Measurements from ENCODE around the gene INVS. TPM values are rescaled to one million over a fixed set of nuclear protein-coding genes. Genes with fewer than 3 reads are reported as not detected.

INVS gene
- 8.1 and 11.4 TPM in 2 replicates for polyA plus RNA-seq (2012; rRNA removed)
- polyA plus RNA-seq (2012; cell fraction: cytosol; rRNA removed) = 6.8 and 8.9 TPM in 2 replicates
- polyA plus RNA-seq (2012; cell fraction: nucleus; rRNA removed) = 13.4 and 24.4 TPM in 2 replicates

DNA sequence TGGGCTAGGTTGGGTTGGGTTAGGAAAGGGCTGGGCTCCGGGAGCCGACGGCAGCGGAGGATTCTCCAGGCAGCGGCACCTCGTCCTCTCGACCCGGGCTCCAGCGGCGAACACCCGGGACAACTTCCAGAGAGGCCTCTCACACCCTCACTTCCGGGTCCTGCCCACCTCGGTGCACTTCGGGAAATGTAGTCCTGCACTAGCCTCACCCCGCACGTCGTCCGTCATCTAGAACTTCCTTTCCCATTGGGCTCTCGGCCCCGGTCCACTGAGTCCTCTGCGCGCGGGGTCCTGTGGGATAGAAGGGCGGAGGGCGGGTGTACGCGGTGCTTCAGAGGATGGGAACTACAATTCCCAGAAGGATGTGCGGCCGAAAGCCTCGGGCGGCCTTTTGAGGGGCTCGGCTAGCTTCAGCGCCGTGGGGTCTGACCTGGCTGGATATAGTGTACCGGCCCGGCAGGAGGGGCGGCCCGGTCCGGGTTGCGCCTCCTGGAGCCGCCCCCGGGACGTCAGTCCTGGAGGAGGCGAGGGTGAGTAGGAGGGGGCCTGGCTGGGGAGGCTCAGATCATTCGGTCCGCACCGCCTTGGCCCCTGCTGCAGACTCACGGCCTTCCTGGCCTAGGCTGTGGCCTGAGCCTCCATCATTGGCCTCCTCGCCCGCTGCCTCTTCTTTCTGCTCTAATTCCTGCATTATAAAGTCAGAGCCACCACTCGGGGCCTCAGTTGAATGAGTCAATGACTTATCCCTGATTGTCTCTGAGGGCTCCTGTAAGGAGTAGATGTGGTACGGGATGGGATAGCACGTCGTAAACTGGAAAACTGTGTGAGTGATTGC lies at the start of gene INVS, which contains the start of gene ERP44:
TSS of gene INVS (plus strand) at position 357 of the 835 bp plus-strand sequence. CDS start 5,279 bp downstream, outside the sequence.
TSS of gene ERP44 (minus strand) at position 114 of the 835 bp plus-strand sequence. CDS start 160 bp downstream, outside the sequence.
- Histone ChIP-seq H3F3A (replicated peaks; ENCODE audit: insufficient read depth) (peaks cover 11% of the 10 kb centered on the region), H3K9ac (peak within 1 kb of the TSS; percentile 86), H3K36me3 (replicated peaks in 1 of 2; ENCODE audit: control insufficient read depth in 1 of 2, insufficient read depth in 2 of 2, low read length in 1 of 2) (peaks cover 4 to 11% of the 10 kb centered on the region in 2 experiments), H3K4me1 (ENCODE audit: control insufficient read depth in 1 of 2, insufficient read depth in 2 of 2, low read depth in 1 of 2, low read length in 1 of 2) (peaks cover 12 to 22% of the 10 kb centered on the region in 2 experiments; a peak in 3 of 4 replicates), H3K9me2 (no peaks in the 10 kb centered on the region), H4K20me1 (ENCODE audit: insufficient read depth) (peaks cover 31% of the 10 kb centered on the region), H3K4me3 (ENCODE audit: low read depth in 2 of 2, low read length in 1 of 2) (peak within 1 kb of the TSS; percentile 90 to 100), H3K4me2 (peak within 1 kb of the TSS; percentile 87), H3K9me3 (no peaks in the 10 kb centered on the region), H2AFZ (ENCODE audit: low read depth) (peak within 1 kb of the TSS; percentile 97), H3K27me3 (ENCODE audit: insufficient read depth) (no peaks in the 10 kb centered on the region), H3K27ac (ENCODE audit: low read depth in 2 of 2, low read length in 1 of 2) (peak within 1 kb of the TSS; percentile 85 to 91), H3K79me2 (ENCODE audit: insufficient read depth) (peaks cover 72% of the 10 kb centered on the region)
- peak; percentile 94 for DNase-seq
- ChIA-PET CTCF (interaction anchor here (1.1 kb wide), 1 partner anchor 915 kb away, joined by 4 read pairs; no protein-coding TSS in a partner anchor), POLR2A (no interaction called here)
- TF ChIP-seq GABPA (IDR thresholded peaks at IDR 0.05; ENCODE audit: low read depth) (peak; percentile 88), CHD2 (IDR thresholded peaks at IDR 0.05; ENCODE audit: low read length, partially characterized antibody) (peak; percentile 92), YY1 (IDR thresholded peaks at IDR 0.05; ENCODE audit: low read depth) (peak; percentile 73; the same call in 1 of the 2 replicates), MXI1 (IDR thresholded peaks at IDR 0.05; ENCODE audit: low read depth, low read length) (peak; percentile 59), ELF1 (IDR thresholded peaks at IDR 0.05) (peak; percentile 98), GATA2 (CRISPR knock-in tag; IDR thresholded peaks at IDR 0.05) (no peak), EP300 (IDR thresholded peaks at IDR 0.05; ENCODE audit: borderline replicate concordance in 1 of 2, low read depth in 1 of 2, low read length in 1 of 2) (no peak), TAF1 (IDR thresholded peaks at IDR 0.05; ENCODE audit: borderline replicate concordance, low read depth, low read length) (peak; percentile 54; the same call in 1 of the 2 replicates), FOXJ3 (CRISPR knock-in tag; IDR thresholded peaks at IDR 0.05) (peak; percentile 54; the same call in 1 of the 2 replicates), POLR2AphosphoS5 (IDR thresholded peaks at IDR 0.05; ENCODE audit: low read depth, low read length) (peak; percentile 88)
- TF ChIP-seq, protein P1, sequence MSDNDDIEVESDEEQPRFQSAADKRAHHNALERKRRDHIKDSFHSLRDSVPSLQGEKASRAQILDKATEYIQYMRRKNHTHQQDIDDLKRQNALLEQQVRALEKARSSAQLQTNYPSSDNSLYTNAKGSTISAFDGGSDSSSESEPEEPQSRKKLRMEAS (IDR thresholded peaks at IDR 0.05; ENCODE audit: low read depth) = peak; percentile 57
- WGBS (ENCODE audit: low lambda C conversion rate) = 2% methylated on average over 24 of the region's 54 CpGs

DNA sequence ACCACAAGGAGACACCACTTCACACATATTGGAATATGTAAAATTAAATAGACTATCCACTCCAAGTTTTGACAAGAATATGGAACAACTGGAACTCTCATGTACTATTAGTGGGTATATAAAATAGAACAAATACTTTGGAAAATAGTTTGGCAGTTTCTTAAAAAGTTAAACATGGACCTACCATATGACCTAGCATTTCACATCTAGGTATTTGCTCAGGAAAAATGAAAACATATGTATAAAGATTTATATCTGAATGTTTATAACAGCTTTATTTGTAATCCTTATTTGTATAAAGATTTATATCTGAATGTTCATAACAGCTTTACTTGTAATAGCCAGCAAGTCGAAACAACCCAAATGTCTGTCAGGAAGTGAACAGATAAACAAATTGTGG lies 49.5 kb upstream of the INVS start:
- Histone ChIP-seq H3K4me3 (ENCODE audit: low read depth in 2 of 2, low read length in 1 of 2) (no peak overlapping the region), H3K27me3 (ENCODE audit: insufficient read depth) (no peaks in the 10 kb centered on the region), H3K9me2 (no peaks in the 10 kb centered on the region), H2AFZ (ENCODE audit: low read depth) (no peak overlapping the region), H3K4me2 (no peak overlapping the region), H4K20me1 (ENCODE audit: insufficient read depth) (no peaks in the 10 kb centered on the region), H3K27ac (ENCODE audit: low read depth in 2 of 2, low read length in 1 of 2) (no peak overlapping the region), H3K79me2 (ENCODE audit: insufficient read depth) (peaks cover 7% of the 10 kb centered on the region), H3K9ac (no peak overlapping the region), H3K9me3 (no peaks in the 10 kb centered on the region), H3K4me1 (ENCODE audit: control insufficient read depth in 1 of 2, insufficient read depth in 2 of 2, low read depth in 1 of 2, low read length in 1 of 2) (peaks cover 0 to 7% of the 10 kb centered on the region in 2 experiments; a peak in 1 of 4 replicates), H3F3A (replicated peaks; ENCODE audit: insufficient read depth) (no peaks in the 10 kb centered on the region), H3K36me3 (replicated peaks in 1 of 2; ENCODE audit: control insufficient read depth in 1 of 2, insufficient read depth in 2 of 2, low read length in 1 of 2) (peaks cover 27 to 48% of the 10 kb centered on the region in 2 experiments)
- DNase-seq = no peak
- 91% methylated on average over 1 of the region's 1 CpG for WGBS (ENCODE audit: low lambda C conversion rate)
- POLR2A ChIA-PET = no interaction called here
- TF ChIP-seq RXRA (IDR thresholded peaks at IDR 0.05; ENCODE audit: borderline replicate concordance, low read depth) (no peak), EZH2phosphoT487 (IDR thresholded peaks at IDR 0.05; ENCODE audit: borderline replicate concordance, low read depth) (no peak), MEF2A (IDR thresholded peaks at IDR 0.05; ENCODE audit: borderline replicate concordance, low read depth) (no peak), CTCF (IDR thresholded peaks at IDR 0.05) (no peak), GABPA (IDR thresholded peaks at IDR 0.05; ENCODE audit: low read depth) (no peak), ZBTB33 (IDR thresholded peaks at IDR 0.05; ENCODE audit: borderline replicate concordance, low read depth) (no peak), NFIC (IDR thresholded peaks at IDR 0.05; ENCODE audit: borderline replicate concordance) (no peak), ELF1 (IDR thresholded peaks at IDR 0.05) (no peak), MXI1 (IDR thresholded peaks at IDR 0.05; ENCODE audit: low read depth, low read length) (no peak)
- TF ChIP-seq, protein P1 (IDR thresholded peaks at IDR 0.05; ENCODE audit: low read depth) = no peak
- TF ChIP-seq, protein P2, sequence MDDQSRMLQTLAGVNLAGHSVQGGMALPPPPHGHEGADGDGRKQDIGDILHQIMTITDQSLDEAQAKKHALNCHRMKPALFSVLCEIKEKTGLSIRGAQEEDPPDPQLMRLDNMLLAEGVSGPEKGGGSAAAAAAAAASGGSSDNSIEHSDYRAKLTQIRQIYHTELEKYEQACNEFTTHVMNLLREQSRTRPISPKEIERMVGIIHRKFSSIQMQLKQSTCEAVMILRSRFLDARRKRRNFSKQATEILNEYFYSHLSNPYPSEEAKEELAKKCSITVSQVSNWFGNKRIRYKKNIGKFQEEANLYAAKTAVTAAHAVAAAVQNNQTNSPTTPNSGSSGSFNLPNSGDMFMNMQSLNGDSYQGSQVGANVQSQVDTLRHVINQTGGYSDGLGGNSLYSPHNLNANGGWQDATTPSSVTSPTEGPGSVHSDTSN (IDR thresholded peaks at IDR 0.05) = no peak
- CTCF ChIA-PET = interaction anchor here (1.2 kb wide), 1 partner anchor 16 kb away, joined by 3 read pairs; no protein-coding TSS in a partner anchor

Measured in SK-N-SH (cell line).